OCI-LY3 (cell line): ENCODE measurements around the gene TSSK1B.

Experiments
- EZH2phosphoT487 ChIP-seq: fragments of 200-600 bp; shearing (Covaris generic); IDR thresholded peaks from 2 replicates; pipeline ENCODE4 v1.6.1; 2018; ENCODE audit warnings: antibody characterized with exemption, mixed run types, low read depth
- TF ChIP-seq, protein P1 (sequence below): fragments of 200-600, 300-600 bp; sonication (generic); IDR thresholded peaks from 2 replicates; pipeline ENCODE4 v1.5.1; 2014; ENCODE audit warnings: antibody characterized with exemption, low read length, low read depth

DNA sequence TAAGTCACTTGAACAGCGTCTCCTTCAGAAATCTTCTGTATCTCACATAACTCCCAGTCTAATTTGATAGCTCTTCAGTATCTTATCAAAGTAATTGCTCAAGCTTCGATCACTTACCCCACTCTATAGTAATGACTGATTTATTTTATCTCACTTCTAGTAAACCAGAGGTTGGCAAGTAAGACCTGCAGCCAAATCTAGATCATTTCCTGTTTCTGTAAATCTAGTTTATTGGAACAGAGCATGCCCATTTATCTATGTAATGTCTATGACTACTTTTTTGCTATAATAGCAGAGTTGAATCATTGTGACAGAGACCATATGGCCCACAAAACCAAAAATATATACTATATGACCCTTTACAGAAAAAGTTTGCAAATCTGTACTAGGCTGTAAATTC lies 40.1 kb downstream of the TSSK1B start:
- TF ChIP-seq, protein P1, sequence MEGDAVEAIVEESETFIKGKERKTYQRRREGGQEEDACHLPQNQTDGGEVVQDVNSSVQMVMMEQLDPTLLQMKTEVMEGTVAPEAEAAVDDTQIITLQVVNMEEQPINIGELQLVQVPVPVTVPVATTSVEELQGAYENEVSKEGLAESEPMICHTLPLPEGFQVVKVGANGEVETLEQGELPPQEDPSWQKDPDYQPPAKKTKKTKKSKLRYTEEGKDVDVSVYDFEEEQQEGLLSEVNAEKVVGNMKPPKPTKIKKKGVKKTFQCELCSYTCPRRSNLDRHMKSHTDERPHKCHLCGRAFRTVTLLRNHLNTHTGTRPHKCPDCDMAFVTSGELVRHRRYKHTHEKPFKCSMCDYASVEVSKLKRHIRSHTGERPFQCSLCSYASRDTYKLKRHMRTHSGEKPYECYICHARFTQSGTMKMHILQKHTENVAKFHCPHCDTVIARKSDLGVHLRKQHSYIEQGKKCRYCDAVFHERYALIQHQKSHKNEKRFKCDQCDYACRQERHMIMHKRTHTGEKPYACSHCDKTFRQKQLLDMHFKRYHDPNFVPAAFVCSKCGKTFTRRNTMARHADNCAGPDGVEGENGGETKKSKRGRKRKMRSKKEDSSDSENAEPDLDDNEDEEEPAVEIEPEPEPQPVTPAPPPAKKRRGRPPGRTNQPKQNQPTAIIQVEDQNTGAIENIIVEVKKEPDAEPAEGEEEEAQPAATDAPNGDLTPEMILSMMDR = no peak
- no peak for TF ChIP-seq EZH2phosphoT487
